B cell (primary cell): Measurements from ENCODE around the gene FER.

ENCODE experiments used
- CTCF ChIP-seq: fragments of 200-600 bp; IDR thresholded peaks from one replicate; pipeline ENCODE4 v1.8.0; 2022; ENCODE audit warnings: antibody characterized with exemption, mild to moderate bottlenecking
- EZH2 ChIP-seq: IDR thresholded peaks from 2 replicates; pipeline ENCODE4 v1.6.1; 2012; ENCODE audit warnings: borderline replicate concordance, low read depth, mild to moderate bottlenecking, moderate library complexity, low read length; ENCODE audit not compliant: insufficient read depth, poor library complexity, severe bottlenecking

- no peak for TF ChIP-seq CTCF
- TF ChIP-seq EZH2, result no peak
These were observed 448.0 kb downstream of the FER start for GRCh38 chr5:109195667-109196066.
